H1 (cell line): ENCODE results near the gene CAGE1. TPM values are rescaled to one million over a fixed set of nuclear protein-coding genes. Genes with fewer than 3 reads are reported as not detected.
A peak's percentile ranks its signal among the peaks of the same experiment; 100 is the strongest.

Source experiments
- CTCF ChIA-PET: fragments of 300-600 bp; sonication (Branson Sonifier 250); formaldehyde crosslinking; loops from one replicate; lab custom pipeline; 2021; ENCODE audit not compliant: partially characterized antibody; lab: Charles Lee
- POLR2A ChIA-PET: fragments of 300-600 bp; sonication (Branson Sonifier 250); formaldehyde crosslinking; loops from one replicate; lab custom pipeline; 2021; ENCODE audit warnings: inconsistent platforms; ENCODE audit not compliant: partially characterized antibody; lab: Charles Lee
- DNase-seq, 2 experiments: peaks; one replicate each; pipeline versions ENCODE4 v3.0.0 to v3.0.0-alpha.2; 2010 to 2022; ENCODE audit warnings: low spot score in 2 of 2, low read depth in 1 of 2, mixed read lengths in 1 of 2
- FAIRE-seq: peaks from 2 replicates; lab custom pipeline; 2011; peaks lifted over from hg19 to GRCh38; lab: Jason Lieb, UNC
- H2AFZ ChIP-seq: 2 replicates; pipeline ENCODE4 v1.8.1; 2012; ENCODE audit warnings: low read length, inconsistent platforms
- H2AK5ac ChIP-seq: 2 replicates; pipeline ENCODE4 v1.6.1; 2013; ENCODE audit warnings: low read depth, low read length
- H2BK120ac ChIP-seq: replicated peaks from 2 replicates; pipeline ENCODE3; 2013; ENCODE audit warnings: low read depth, low read length, inconsistent platforms
- H2BK12ac ChIP-seq: 2 replicates; pipeline ENCODE4 v1.6.1; 2013; ENCODE audit warnings: low read depth, low read length
- H2BK15ac ChIP-seq: 2 replicates; pipeline ENCODE4 v1.6.1; 2013; ENCODE audit warnings: low read length
- H2BK20ac ChIP-seq: 2 replicates; pipeline ENCODE4 v1.6.1; 2013; ENCODE audit warnings: low read length
- H2BK5ac ChIP-seq: 2 replicates; pipeline ENCODE4 v1.6.1; 2013; ENCODE audit warnings: low read depth, low read length
- H3K14ac ChIP-seq: 2 replicates; pipeline ENCODE4 v1.6.1; 2013; ENCODE audit warnings: inconsistent platforms; ENCODE audit not compliant: insufficient read length
- H3K18ac ChIP-seq: 2 replicates; pipeline ENCODE4 v1.6.1; 2013; ENCODE audit warnings: low read length; ENCODE audit errors: extremely low read depth
- H3K23ac ChIP-seq: 2 replicates; pipeline ENCODE4 v1.6.1; 2013; ENCODE audit warnings: inconsistent platforms; ENCODE audit not compliant: insufficient read length
- H3K23me2 ChIP-seq: 2 replicates; pipeline ENCODE4 v1.6.1; 2013; ENCODE audit warnings: low read depth, low read length
- H3K27ac ChIP-seq: 2 replicates; pipeline ENCODE4 v1.6.1; 2011; ENCODE audit warnings: low read depth, low read length, inconsistent platforms
- H3K27me3 ChIP-seq, 4 experiments: replicated peaks in 1 of 4; 1 replicate in 1 of 4; 2 replicates in 3 of 4; pipeline versions ENCODE4 v1.6.1 to v1.8.1; 2011 to 2013; ENCODE audit warnings: low read length in 3 of 4, mild to moderate bottlenecking in 3 of 4, inconsistent platforms in 2 of 4, mixed read lengths in 2 of 4, moderate library complexity in 1 of 4; ENCODE audit not compliant: control insufficient read depth in 3 of 4, insufficient read depth in 3 of 4; ENCODE audit errors: extremely low read depth in 1 of 4
- H3K36me3 ChIP-seq, 4 experiments: 2 replicates each; pipeline versions ENCODE4 v1.6.1 to v1.8.1; 2011 to 2013; ENCODE audit warnings: mild to moderate bottlenecking in 4 of 4, low read length in 3 of 4, moderate library complexity in 2 of 4, control low read depth in 1 of 4, inconsistent platforms in 1 of 4; ENCODE audit not compliant: insufficient read depth in 4 of 4, control insufficient read depth in 2 of 4
- H3K4ac ChIP-seq: replicated peaks from 2 replicates; pipeline ENCODE3; 2013; ENCODE audit warnings: low read length, low read depth, mixed read lengths, inconsistent platforms; ENCODE audit not compliant: insufficient read length
- H3K4me1 ChIP-seq, 4 experiments: replicated peaks in 1 of 4; 1 replicate in 1 of 4; 2 replicates in 3 of 4; pipeline versions ENCODE4 v1.6.1 to v1.8.1; 2011 to 2013; ENCODE audit warnings: low read length in 3 of 4, inconsistent platforms in 2 of 4, mixed read lengths in 1 of 4; ENCODE audit not compliant: insufficient read depth in 4 of 4, control insufficient read depth in 3 of 4
- H3K4me2 ChIP-seq, 2 experiments: 2 replicates each; pipeline versions ENCODE4 v1.6.1 to v1.8.1; 2011 to 2013; ENCODE audit warnings: low read depth in 2 of 2, low read length in 2 of 2, control low read depth in 1 of 2, inconsistent platforms in 1 of 2, mild to moderate bottlenecking in 1 of 2; ENCODE audit not compliant: insufficient read depth in 1 of 2
- H3K4me3 ChIP-seq, 4 experiments: fragments of 200-600, 300-600 bp in 1 of 4; sonication (generic), shearing (Covaris generic), sonication (Bioruptor Twin) in 1 of 4; 2 replicates each; pipeline versions ENCODE4 v1.5.1 to v1.8.1; 2011 to 2016; ENCODE audit warnings: low read length in 4 of 4, low read depth in 3 of 4, control low read depth in 2 of 4, inconsistent platforms in 2 of 4, mild to moderate bottlenecking in 2 of 4, mixed read lengths in 1 of 4, moderate library complexity in 1 of 4; ENCODE audit not compliant: insufficient read depth in 2 of 4; ENCODE audit errors: extremely low read depth in 1 of 4
- H3K56ac ChIP-seq: replicated peaks from 2 replicates; pipeline ENCODE3; 2013; ENCODE audit warnings: low read depth, mild to moderate bottlenecking, mixed read lengths, low read length, inconsistent platforms; ENCODE audit not compliant: insufficient read length
- H3K79me1 ChIP-seq: 2 replicates; pipeline ENCODE4 v1.6.1; 2013; ENCODE audit warnings: low read depth, low read length, control low read depth
- H3K79me2 ChIP-seq, 2 experiments: 2 replicates each; pipeline versions ENCODE4 v1.6.1 to v1.8.1; 2012 to 2013; ENCODE audit warnings: low read length in 2 of 2, mild to moderate bottlenecking in 2 of 2, inconsistent platforms in 1 of 2; ENCODE audit not compliant: insufficient read depth in 2 of 2, control insufficient read depth in 1 of 2
- H3K9ac ChIP-seq, 4 experiments: replicated peaks in 1 of 4; 1 replicate in 1 of 4; 2 replicates in 3 of 4; pipeline versions ENCODE4 v1.6.1 to v1.8.1; 2011 to 2013; ENCODE audit warnings: low read depth in 3 of 4, low read length in 3 of 4, control low read depth in 2 of 4, mild to moderate bottlenecking in 2 of 4, moderate library complexity in 2 of 4, inconsistent platforms in 1 of 4; ENCODE audit errors: extremely low read depth in 1 of 4
- H3K9me3 ChIP-seq, 2 experiments: 2 replicates each; pipeline versions ENCODE4 v1.6.1 to v1.8.1; 2012 to 2013; ENCODE audit warnings: mild to moderate bottlenecking in 2 of 2, moderate library complexity in 2 of 2, control low read depth in 1 of 2, inconsistent platforms in 1 of 2, low read depth in 1 of 2, low read length in 1 of 2, mixed read lengths in 1 of 2; ENCODE audit not compliant: insufficient read depth in 2 of 2
- H4K20me1 ChIP-seq, 2 experiments: replicated peaks in 1 of 2; 2 replicates each; pipeline versions ENCODE3 to v1.8.1; 2011 to 2013; ENCODE audit warnings: inconsistent platforms in 2 of 2, low read length in 2 of 2, mild to moderate bottlenecking in 1 of 2; ENCODE audit not compliant: insufficient read depth in 2 of 2, control insufficient read depth in 1 of 2
- H4K5ac ChIP-seq: 2 replicates; pipeline ENCODE4 v1.6.1; 2013; ENCODE audit warnings: low read length, low read depth, mixed read lengths, inconsistent platforms; ENCODE audit not compliant: insufficient read length
- H4K8ac ChIP-seq: 2 replicates; pipeline ENCODE4 v1.8.0; 2013; ENCODE audit warnings: mild to moderate bottlenecking, moderate library complexity, low read length, inconsistent platforms; ENCODE audit not compliant: insufficient read depth; ENCODE audit errors: extremely low read depth
- H4K91ac ChIP-seq: replicated peaks from 2 replicates; pipeline ENCODE3; 2013; ENCODE audit warnings: low read length, mixed read lengths, inconsistent platforms; ENCODE audit not compliant: insufficient read length
- ZNF274 ChIP-seq: IDR thresholded peaks from 2 replicates; pipeline ENCODE4 v1.7.0; 2012; ENCODE audit warnings: low read length, borderline replicate concordance; ENCODE audit errors: extremely low read depth
- WGBS, 2 experiments: shearing (Covaris generic) in 1 of 2; methylation state at CpG; one replicate each; pipeline versions ENCODE4 v1.1.6 to v1.1.7; 2013 to 2015; ENCODE audit warnings: low lambda C conversion rate in 2 of 2, mixed read lengths in 2 of 2, inconsistent platforms in 1 of 2, low coverage in 1 of 2, missing lambda C conversion rate in 1 of 2; ENCODE audit not compliant: insufficient replicate concordance in 2 of 2, insufficient coverage in 1 of 2, insufficient read length in 1 of 2; ENCODE audit errors: extremely low coverage in 1 of 2, missing lambda C conversion rate in 1 of 2; 5-methylcytosine and 5-hydroxymethylcytosine counted together
- polyA plus RNA-seq, 7 experiments: library from polyadenylated mRNA; depleted of rRNA in 3 of 7; stranded (reverse) in 5 of 7; unstranded in 2 of 7; fragments of >200 nt in 5 of 7; fragments of 200-250 nt in 2 of 7; gene quantifications; 1 replicate in 5 of 7; 2 replicates in 1 of 7; 4 replicates in 1 of 7; pipeline versions ENCODE4 v1.2.1 to v1.2.3, GENCODE V29; 2011 to 2013; ENCODE audit warnings: missing spikeins in 2 of 7, mixed read lengths in 2 of 7
- total RNA-seq: library from RNA; stranded (reverse); fragmentation: NEBNext Ultra II Directional; extraction: Animal tissue kit (Norgen Biotek cat#: 25700); gene quantifications from 2 replicates; pipeline ENCODE4 v1.2.1, GENCODE V29; 2021

The CAGE1 gene
- total and polyA plus RNA-seq, 2 of the 8 experiments (the other 6 are each of a cell fraction or from before 2014, with no cell fraction given), result 0.09 TPM; not detected in 1

GRCh38 chr6:7332090-7332745 is 57.3 kb downstream of the CAGE1 start:
- H3K56ac ChIP-seq, result no peak overlapping the region
- H2BK5ac ChIP-seq, result no peak overlapping the region
- no peaks in the 10 kb centered on the region for H3K79me1 ChIP-seq
- no peak overlapping the region for H3K14ac ChIP-seq
- H3K79me2 ChIP-seq, result no peaks in the 10 kb centered on the region
- WGBS, 2 experiments, result 88% methylated on average over 8 of the region's 8 CpGs; no CpG with 5 or more reads in 1 of the 2 experiments
- no peak overlapping the region for H3K23ac ChIP-seq
- no peaks in the 10 kb centered on the region for H3K4me1 ChIP-seq
- no peak overlapping the region for H3K4me3 ChIP-seq
- no peak overlapping the region for H3K27ac ChIP-seq
- H3K23me2 ChIP-seq, result no peaks in the 10 kb centered on the region
- ChIA-PET POLR2A (interaction anchor here (1.4 kb wide), 1 partner anchor 20 kb away, joined by 3 read pairs; no protein-coding TSS in a partner anchor), CTCF (interaction anchor here (0.9 to 5.9 kb wide), 8 partner anchors 8 to 57 kb away, joined by 3 to 38 read pairs (median 4); no protein-coding TSS in a partner anchor)
- no peak for FAIRE-seq
- no peak overlapping the region for H3K4ac ChIP-seq
- H3K9me3 ChIP-seq, result no peaks in the 10 kb centered on the region
- H3K4me2 ChIP-seq, result no peak overlapping the region
- peak overlapping the region; percentile 17; the same call in 1 of the 2 replicates for H2AFZ ChIP-seq
- H2BK15ac ChIP-seq, result no peak overlapping the region
- no peak overlapping the region for H3K9ac ChIP-seq
- no peak for DNase-seq
- no peak overlapping the region for H3K18ac ChIP-seq
- H2BK20ac ChIP-seq, result no peak overlapping the region
- H4K5ac ChIP-seq, result no peak overlapping the region
- no peak overlapping the region for H2BK12ac ChIP-seq
- no peak overlapping the region for H2AK5ac ChIP-seq
- no peak overlapping the region for H4K91ac ChIP-seq
- H3K27me3 ChIP-seq, result no peaks in the 10 kb centered on the region
- no peaks in the 10 kb centered on the region for H4K20me1 ChIP-seq
- no peak for TF ChIP-seq ZNF274
- H2BK120ac ChIP-seq, result no peak overlapping the region
- H4K8ac ChIP-seq, result no peak overlapping the region
- no peaks in the 10 kb centered on the region for H3K36me3 ChIP-seq
